A549 (cell line): ENCODE results near the gene PREX1. TPM values are rescaled to one million over a fixed set of nuclear protein-coding genes. Genes with fewer than 3 reads are reported as not detected.
A peak's percentile ranks its signal among the peaks of the same experiment; 100 is the strongest.

Experiments used
- ATAC-seq, 2 experiments: fragments of 200-7000 bp in 1 of 2; fragments of >200 bp in 1 of 2; cut with Nextera tagmentation in 1 of 2; cut with Tn5 transposase in 1 of 2; 3 replicates each; pipeline versions ENCODE4 v1.8.0 to v1.9.1; 2018 to 2020; ENCODE audit warnings: mild to moderate bottlenecking in 1 of 2, moderate library complexity in 1 of 2
- CTCF ChIA-PET: fragments of 300-600 bp; sonication (Branson Sonifier 250); formaldehyde crosslinking; extraction: SDS; loops from one replicate; lab custom pipeline; 2021; ENCODE audit warnings: antibody characterized with exemption, inconsistent platforms; lab: Yijun Ruan, JAX
- POLR2A ChIA-PET: fragments of 350-600 bp; formaldehyde crosslinking; extraction: SDS; loops from one replicate; lab custom pipeline; 2021; ENCODE audit warnings: antibody characterized with exemption, inconsistent platforms; lab: Yijun Ruan, JAX
- DNase-seq, 2 experiments: peaks; one replicate each; pipeline versions ENCODE4 v3.0.0 to v3.0.0-alpha.2; 2011 to 2016; ENCODE audit warnings: low read depth in 1 of 2, low spot score in 1 of 2
- FAIRE-seq: peaks from 2 replicates; lab custom pipeline; 2011; peaks lifted over from hg19 to GRCh38; lab: Jason Lieb, UNC
- H3K27ac ChIP-seq, 2 experiments: fragments of >200 bp; sonication (Bioruptor Twin); formaldehyde crosslinking; 3 replicates each; pipeline ENCODE4 v1.5.1; 2016 to 2017
- H3K4me1 ChIP-seq: fragments of >200 bp; sonication (Bioruptor Twin); formaldehyde crosslinking; 3 replicates; pipeline ENCODE4 v1.6.1; 2016
- H3K4me2 ChIP-seq: fragments of >200 bp; sonication (Bioruptor Twin); formaldehyde crosslinking; 3 replicates; pipeline ENCODE4 v1.6.1; 2016
- H3K4me3 ChIP-seq: fragments of >200 bp; sonication (Bioruptor Twin); formaldehyde crosslinking; 3 replicates; pipeline ENCODE4 v1.5.1; 2016
- H3K9me3 ChIP-seq: fragments of >200 bp; sonication (Bioruptor Twin); formaldehyde crosslinking; 3 replicates; pipeline ENCODE4 v1.6.1; 2016
- BHLHE40 ChIP-seq: IDR thresholded peaks from 2 replicates; pipeline ENCODE4 v1.6.1; 2012; ENCODE audit warnings: low read depth, low read length, inconsistent platforms
- CHD4 ChIP-seq: fragments of 200-600 bp; sonication (generic); IDR thresholded peaks from 2 replicates; pipeline ENCODE4 v1.6.1; 2016; ENCODE audit warnings: antibody characterized with exemption, mild to moderate bottlenecking, borderline replicate concordance
- FOSB ChIP-seq: fragments of 250-450 bp; sonication (Bioruptor Pico); IDR thresholded peaks from 2 replicates; pipeline ENCODE4 v1.5.0; 2020; ENCODE audit warnings: mild to moderate bottlenecking, moderate library complexity
- FOSL2 ChIP-seq, 2 experiments: fragments of 450-650 bp in 1 of 2; fragments of >200 bp in 1 of 2; sonication (Bioruptor Twin) in 1 of 2; formaldehyde crosslinking; IDR thresholded peaks; 2 replicates each; pipeline versions ENCODE4 v1.5.0 to v1.6.1; 2016 to 2020; ENCODE audit warnings: mild to moderate bottlenecking in 1 of 2, moderate library complexity in 1 of 2
- FOXS1 ChIP-seq: fragments of 250-450 bp; sonication (Bioruptor Pico); IDR thresholded peaks from 2 replicates; pipeline ENCODE4 v1.5.0; 2020; ENCODE audit warnings: mild to moderate bottlenecking, moderate library complexity
- HDAC2 ChIP-seq: fragments of 200-600 bp; sonication (generic); IDR thresholded peaks from 2 replicates; pipeline ENCODE4 v1.6.1; 2016
- KDM1A ChIP-seq: fragments of 200-600 bp; sonication (generic); IDR thresholded peaks from 2 replicates; pipeline ENCODE4 v1.6.1; 2016; ENCODE audit warnings: low read depth, mild to moderate bottlenecking
- MAFK ChIP-seq: fragments of 450-650 bp; IDR thresholded peaks from 2 replicates; pipeline ENCODE4 v1.6.1; 2014; ENCODE audit not compliant: partially characterized antibody
- MAZ ChIP-seq: fragments of 150-350 bp; IDR thresholded peaks from 2 replicates; pipeline ENCODE4 v1.6.1; 2014; ENCODE audit warnings: antibody characterized with exemption, low read depth, low read length, borderline replicate concordance
- NFE2L2 ChIP-seq: fragments of 150-350 bp; conservative IDR thresholded peaks from 2 replicates; pipeline ENCODE4 v1.6.1; 2014; ENCODE audit warnings: low read length
- RAD21 ChIP-seq, 2 experiments: fragments of >200 bp in 1 of 2; sonication (Bioruptor Twin) in 1 of 2; formaldehyde crosslinking in 1 of 2; IDR thresholded peaks in 1 of 2; conservative IDR thresholded peaks in 1 of 2; 2 replicates in 1 of 2; 3 replicates in 1 of 2; pipeline ENCODE4 v1.6.1; 2012 to 2018; ENCODE audit warnings: inconsistent platforms in 1 of 2
- RCOR1 ChIP-seq: fragments of 150-350 bp; IDR thresholded peaks from 2 replicates; pipeline ENCODE4 v1.6.1; 2014; ENCODE audit warnings: antibody characterized with exemption, low read length, low read depth
- SMC3 ChIP-seq: fragments of >200 bp; sonication (Bioruptor Twin); formaldehyde crosslinking; IDR thresholded peaks from 3 replicates; pipeline ENCODE4 v1.6.1; 2018; ENCODE audit warnings: inconsistent platforms
- TFCP2L1 ChIP-seq: fragments of 250-450 bp; sonication (Bioruptor Pico); IDR thresholded peaks from 2 replicates; pipeline ENCODE4 v1.5.0; 2021; ENCODE audit warnings: mild to moderate bottlenecking
- WGBS: methylation state at CpG from one replicate; pipeline ENCODE4 v1.1.6; 2017; ENCODE audit errors: missing lambda C conversion rate; 5-methylcytosine and 5-hydroxymethylcytosine counted together
- polyA plus RNA-seq, 4 experiments: library from polyadenylated mRNA; depleted of rRNA in 3 of 4; stranded (reverse); fragments of >200 nt; fragmentation: RNase III in 1 of 4; extraction: RNeasy Plus Mini Kit Qiagen cat#74134 plus additional on column Dnase treatment in 1 of 4; gene quantifications; 2 replicates in 3 of 4; 3 replicates in 1 of 4; pipeline ENCODE4 v1.2.3, GENCODE V29; 2011 to 2017
- TF ChIP-seq, protein P1 (sequence below): IDR thresholded peaks from 2 replicates; pipeline ENCODE4 v1.6.1; 2012
- TF ChIP-seq, protein P2 (sequence below): fragments of >200 bp; sonication (Bioruptor Twin); formaldehyde crosslinking; IDR thresholded peaks from 3 replicates; pipeline ENCODE4 v1.5.1; 2016
- TF ChIP-seq, protein P3 (sequence below): fragments of 250-450 bp; sonication (Bioruptor Pico); IDR thresholded peaks from 2 replicates; pipeline ENCODE4 v1.5.0; 2021; ENCODE audit warnings: mild to moderate bottlenecking, moderate library complexity, borderline replicate concordance
- TF ChIP-seq, protein P4 (sequence below): fragments of >200 bp; sonication (Bioruptor Twin); formaldehyde crosslinking; IDR thresholded peaks from 2 replicates; pipeline ENCODE4 v1.6.1; 2016
- TF ChIP-seq, protein P5 (sequence below): IDR thresholded peaks from 2 replicates; pipeline ENCODE4 v1.6.1; 2012

PREX1 gene
- polyA plus RNA-seq, 2 of the 4 experiments (the other 2 are of a cell fraction) = 3.6 to 4.2 TPM

DNA sequence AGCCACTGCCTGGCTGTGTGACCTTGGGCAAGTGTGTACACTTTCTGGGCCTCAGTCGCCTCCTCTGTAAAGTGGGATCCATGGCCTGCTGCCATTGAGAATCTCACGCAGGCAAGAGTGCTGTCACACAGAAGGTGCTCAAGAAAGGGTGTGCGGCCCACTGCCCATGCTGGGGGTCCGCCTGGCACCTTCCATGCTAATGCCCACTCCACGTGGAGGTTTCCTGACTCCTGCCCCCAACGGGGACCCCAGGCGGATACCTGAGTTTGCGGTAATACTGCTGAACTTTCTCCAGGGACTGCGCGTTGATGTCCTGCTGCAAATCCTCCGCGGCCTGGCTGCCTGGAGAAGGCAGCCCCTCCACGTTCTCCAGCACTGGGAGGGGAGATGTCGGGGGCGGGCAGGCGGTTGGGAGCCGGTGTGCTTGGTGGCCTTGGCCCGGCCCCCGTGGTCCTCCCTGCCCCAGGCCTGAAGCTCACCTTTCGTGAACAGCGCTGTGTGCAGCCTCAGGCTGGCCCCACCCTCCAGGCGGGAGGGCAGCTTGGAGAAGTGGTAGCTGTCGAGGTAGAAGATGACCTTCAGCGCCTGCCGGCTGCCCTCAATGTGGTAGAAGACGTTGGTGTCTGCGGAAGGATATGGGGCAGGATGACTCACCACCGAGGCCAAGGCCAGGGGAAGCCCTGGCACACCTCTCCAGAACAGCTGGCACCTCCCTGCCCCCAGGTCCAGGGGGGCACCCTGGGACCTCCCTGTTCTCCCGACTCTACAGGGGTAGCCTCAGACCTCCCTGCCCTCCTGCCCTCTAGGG lies 195.6 kb downstream of the PREX1 start:
- CTCF ChIA-PET = interaction anchor here (0.6 to 5.3 kb wide), 5 partner anchors 9 to 954 kb away, joined by 3 to 42 read pairs (median 4); no protein-coding TSS in a partner anchor
- POLR2A ChIA-PET = interaction anchor here (0.6 kb wide), 1 partner anchor 327 kb away, joined by 3 read pairs; no protein-coding TSS in a partner anchor
- no peak overlapping the region for H3K4me2 ChIP-seq
- WGBS = 81% methylated on average over 24 of the region's 29 CpGs
- no peak overlapping the region for H3K4me3 ChIP-seq
- no peak for ATAC-seq
- no peak for DNase-seq
- H3K4me1 ChIP-seq = no peaks in the 10 kb centered on the region
- no peak overlapping the region for H3K27ac ChIP-seq
- TF ChIP-seq FOSL2 (IDR thresholded peaks at IDR 0.05) (no peak), FOSL2 (CRISPR knock-in tag; IDR thresholded peaks at IDR 0.05) (0 out of 2 replicates have a peak, but pooled peaks have one; percentile 9), RCOR1 (no peak), BHLHE40 (no peak)
- FAIRE-seq = no peak
- H3K9me3 ChIP-seq = no peaks in the 10 kb centered on the region

DNA sequence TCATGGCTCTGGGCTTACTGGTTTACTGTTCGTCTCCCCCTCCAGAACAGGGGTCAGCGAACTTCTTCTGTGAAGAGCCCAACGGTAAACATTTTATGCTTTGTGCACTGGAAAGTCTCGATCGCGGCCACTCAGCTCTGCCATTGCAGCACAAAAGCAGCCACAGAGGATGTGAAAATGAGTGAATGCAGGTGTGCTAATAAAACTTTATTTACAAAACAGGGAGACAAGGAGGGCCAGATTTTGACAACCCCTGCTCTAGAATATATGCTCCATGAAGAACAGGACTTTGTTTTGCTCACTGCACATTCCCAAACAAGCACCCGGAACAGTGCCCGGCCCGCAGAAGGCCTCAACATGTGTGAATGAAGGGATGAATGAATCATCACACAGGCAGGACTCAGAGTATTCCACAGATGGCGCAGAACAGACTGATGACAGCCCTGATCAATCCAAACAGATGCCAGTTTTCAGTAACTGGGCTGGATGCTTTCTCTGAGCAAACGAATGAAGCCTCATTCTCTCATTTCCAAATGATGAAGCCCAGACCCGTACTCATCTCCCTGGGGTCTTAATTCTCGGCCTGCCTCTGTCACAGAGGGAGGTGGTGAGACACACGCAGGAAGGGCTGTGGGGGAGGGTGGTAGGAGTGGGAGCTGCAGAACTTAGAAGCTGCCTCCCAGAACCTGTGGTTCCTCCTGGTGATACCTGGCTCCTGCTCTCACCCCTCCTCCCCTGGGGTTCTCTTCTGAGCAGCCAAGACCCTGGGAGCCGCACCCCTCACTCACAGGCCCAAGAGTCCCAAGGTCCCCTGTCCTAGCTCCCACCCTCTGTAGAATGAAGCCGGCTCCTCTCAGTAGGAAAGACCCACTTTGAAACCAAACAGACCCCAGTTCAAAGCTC lies 196.4 kb downstream of the PREX1 start:
- ATAC-seq (no peak), DNase-seq (no peak), FAIRE-seq (no peak)
- CTCF ChIA-PET = interaction anchor here (2.2 to 5.3 kb wide), 3 partner anchors 10 to 274 kb away, joined by 6 to 42 read pairs (median 21); no protein-coding TSS in a partner anchor
- Histone ChIP-seq H3K9me3 (no peaks in the 10 kb centered on the region), H3K4me3 (no peak overlapping the region), H3K27ac (no peak overlapping the region), H3K4me2 (no peak overlapping the region), H3K4me1 (no peaks in the 10 kb centered on the region)
- POLR2A ChIA-PET = no interaction called here
- TF ChIP-seq FOXS1 (CRISPR knock-in tag) = no peak
- TF ChIP-seq, protein P1, sequence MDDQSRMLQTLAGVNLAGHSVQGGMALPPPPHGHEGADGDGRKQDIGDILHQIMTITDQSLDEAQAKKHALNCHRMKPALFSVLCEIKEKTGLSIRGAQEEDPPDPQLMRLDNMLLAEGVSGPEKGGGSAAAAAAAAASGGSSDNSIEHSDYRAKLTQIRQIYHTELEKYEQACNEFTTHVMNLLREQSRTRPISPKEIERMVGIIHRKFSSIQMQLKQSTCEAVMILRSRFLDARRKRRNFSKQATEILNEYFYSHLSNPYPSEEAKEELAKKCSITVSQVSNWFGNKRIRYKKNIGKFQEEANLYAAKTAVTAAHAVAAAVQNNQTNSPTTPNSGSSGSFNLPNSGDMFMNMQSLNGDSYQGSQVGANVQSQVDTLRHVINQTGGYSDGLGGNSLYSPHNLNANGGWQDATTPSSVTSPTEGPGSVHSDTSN = no peak
- TF ChIP-seq NFE2L2 = no peak
- TF ChIP-seq HDAC2 = no peak
- no peak for TF ChIP-seq SMC3
- no peak for TF ChIP-seq FOSL2 (IDR thresholded peaks at IDR 0.05)
- TF ChIP-seq FOSL2 (CRISPR knock-in tag; IDR thresholded peaks at IDR 0.05) = no peak
- TF ChIP-seq, protein P2, sequence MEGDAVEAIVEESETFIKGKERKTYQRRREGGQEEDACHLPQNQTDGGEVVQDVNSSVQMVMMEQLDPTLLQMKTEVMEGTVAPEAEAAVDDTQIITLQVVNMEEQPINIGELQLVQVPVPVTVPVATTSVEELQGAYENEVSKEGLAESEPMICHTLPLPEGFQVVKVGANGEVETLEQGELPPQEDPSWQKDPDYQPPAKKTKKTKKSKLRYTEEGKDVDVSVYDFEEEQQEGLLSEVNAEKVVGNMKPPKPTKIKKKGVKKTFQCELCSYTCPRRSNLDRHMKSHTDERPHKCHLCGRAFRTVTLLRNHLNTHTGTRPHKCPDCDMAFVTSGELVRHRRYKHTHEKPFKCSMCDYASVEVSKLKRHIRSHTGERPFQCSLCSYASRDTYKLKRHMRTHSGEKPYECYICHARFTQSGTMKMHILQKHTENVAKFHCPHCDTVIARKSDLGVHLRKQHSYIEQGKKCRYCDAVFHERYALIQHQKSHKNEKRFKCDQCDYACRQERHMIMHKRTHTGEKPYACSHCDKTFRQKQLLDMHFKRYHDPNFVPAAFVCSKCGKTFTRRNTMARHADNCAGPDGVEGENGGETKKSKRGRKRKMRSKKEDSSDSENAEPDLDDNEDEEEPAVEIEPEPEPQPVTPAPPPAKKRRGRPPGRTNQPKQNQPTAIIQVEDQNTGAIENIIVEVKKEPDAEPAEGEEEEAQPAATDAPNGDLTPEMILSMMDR = no peak
- TF ChIP-seq, protein P3, sequence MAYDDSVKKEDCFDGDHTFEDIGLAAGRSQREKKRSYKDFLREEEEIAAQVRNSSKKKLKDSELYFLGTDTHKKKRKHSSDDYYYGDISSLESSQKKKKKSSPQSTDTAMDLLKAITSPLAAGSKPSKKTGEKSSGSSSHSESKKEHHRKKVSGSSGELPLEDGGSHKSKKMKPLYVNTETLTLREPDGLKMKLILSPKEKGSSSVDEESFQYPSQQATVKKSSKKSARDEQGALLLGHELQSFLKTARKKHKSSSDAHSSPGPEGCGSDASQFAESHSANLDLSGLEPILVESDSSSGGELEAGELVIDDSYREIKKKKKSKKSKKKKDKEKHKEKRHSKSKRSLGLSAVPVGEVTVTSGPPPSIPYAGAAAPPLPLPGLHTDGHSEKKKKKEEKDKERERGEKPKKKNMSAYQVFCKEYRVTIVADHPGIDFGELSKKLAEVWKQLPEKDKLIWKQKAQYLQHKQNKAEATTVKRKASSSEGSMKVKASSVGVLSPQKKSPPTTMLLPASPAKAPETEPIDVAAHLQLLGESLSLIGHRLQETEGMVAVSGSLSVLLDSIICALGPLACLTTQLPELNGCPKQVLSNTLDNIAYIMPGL (CRISPR knock-in tag) = no peak
- TF ChIP-seq, protein P4, sequence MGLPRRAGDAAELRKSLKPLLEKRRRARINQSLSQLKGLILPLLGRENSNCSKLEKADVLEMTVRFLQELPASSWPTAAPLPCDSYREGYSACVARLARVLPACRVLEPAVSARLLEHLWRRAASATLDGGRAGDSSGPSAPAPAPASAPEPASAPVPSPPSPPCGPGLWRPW = no peak
- no peak for TF ChIP-seq MAZ
- TF ChIP-seq, protein P5, sequence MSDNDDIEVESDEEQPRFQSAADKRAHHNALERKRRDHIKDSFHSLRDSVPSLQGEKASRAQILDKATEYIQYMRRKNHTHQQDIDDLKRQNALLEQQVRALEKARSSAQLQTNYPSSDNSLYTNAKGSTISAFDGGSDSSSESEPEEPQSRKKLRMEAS = no peak
- no peak for TF ChIP-seq RAD21 (conservative IDR thresholded peaks at IDR 0.05 in 1 of 2, IDR thresholded peaks at IDR 0.05 in 1 of 2)
- TF ChIP-seq FOSB (CRISPR knock-in tag) = no peak
- no peak for TF ChIP-seq BHLHE40
- TF ChIP-seq TFCP2L1 (CRISPR knock-in tag) = no peak
- no peak for TF ChIP-seq CHD4
- TF ChIP-seq KDM1A = no peak
- TF ChIP-seq MAFK = no peak
- WGBS = 85% methylated on average over 16 of the region's 16 CpGs
